OCI-LY1 (cell line): ENCODE results near the gene HCRTR2.

Experiments
- EZH2 ChIP-seq: fragments of 200-600 bp; sonication (generic), shearing (Covaris generic); IDR thresholded peaks from 2 replicates; pipeline ENCODE4 v1.8.0; 2017; ENCODE audit warnings: borderline replicate concordance, mixed run types, mild to moderate bottlenecking, antibody characterized with exemption, low read length, moderate library complexity, mixed read lengths
- TF ChIP-seq, protein P1 (sequence below): fragments of 200-600 bp; sonication (generic), shearing (Covaris generic); IDR thresholded peaks from 2 replicates; pipeline ENCODE4 v1.5.1; 2017; ENCODE audit warnings: mild to moderate bottlenecking, antibody characterized with exemption, low read length, moderate library complexity, mixed read lengths

DNA sequence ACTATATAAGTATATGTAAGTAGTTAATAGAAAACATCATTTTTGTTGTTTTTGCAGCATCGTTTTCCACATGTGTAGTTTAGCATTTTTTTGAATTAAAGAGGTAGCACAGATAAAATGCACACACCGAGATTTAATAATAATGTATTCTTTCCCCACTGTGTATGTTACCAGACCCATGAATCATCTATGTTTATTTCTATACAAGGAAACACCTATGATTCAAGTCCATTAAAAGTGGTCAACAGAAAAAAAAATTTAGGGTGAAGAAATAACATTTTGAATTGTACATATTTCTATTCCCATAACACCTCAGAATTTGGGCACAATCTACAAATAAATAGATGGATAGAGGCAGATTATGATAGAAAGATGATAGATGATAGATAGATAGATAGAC is 31.7 kb upstream of the HCRTR2 start:
- TF ChIP-seq EZH2 = no peak
- TF ChIP-seq, protein P1, sequence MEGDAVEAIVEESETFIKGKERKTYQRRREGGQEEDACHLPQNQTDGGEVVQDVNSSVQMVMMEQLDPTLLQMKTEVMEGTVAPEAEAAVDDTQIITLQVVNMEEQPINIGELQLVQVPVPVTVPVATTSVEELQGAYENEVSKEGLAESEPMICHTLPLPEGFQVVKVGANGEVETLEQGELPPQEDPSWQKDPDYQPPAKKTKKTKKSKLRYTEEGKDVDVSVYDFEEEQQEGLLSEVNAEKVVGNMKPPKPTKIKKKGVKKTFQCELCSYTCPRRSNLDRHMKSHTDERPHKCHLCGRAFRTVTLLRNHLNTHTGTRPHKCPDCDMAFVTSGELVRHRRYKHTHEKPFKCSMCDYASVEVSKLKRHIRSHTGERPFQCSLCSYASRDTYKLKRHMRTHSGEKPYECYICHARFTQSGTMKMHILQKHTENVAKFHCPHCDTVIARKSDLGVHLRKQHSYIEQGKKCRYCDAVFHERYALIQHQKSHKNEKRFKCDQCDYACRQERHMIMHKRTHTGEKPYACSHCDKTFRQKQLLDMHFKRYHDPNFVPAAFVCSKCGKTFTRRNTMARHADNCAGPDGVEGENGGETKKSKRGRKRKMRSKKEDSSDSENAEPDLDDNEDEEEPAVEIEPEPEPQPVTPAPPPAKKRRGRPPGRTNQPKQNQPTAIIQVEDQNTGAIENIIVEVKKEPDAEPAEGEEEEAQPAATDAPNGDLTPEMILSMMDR = no peak
